A549 (cell line): ENCODE data around the gene MBNL1. TPM values are rescaled to one million over a fixed set of nuclear protein-coding genes. Genes with fewer than 3 reads are reported as not detected.

Experiments used
- ATAC-seq, 2 experiments: fragments of 200-7000 bp in 1 of 2; fragments of >200 bp in 1 of 2; cut with Nextera tagmentation in 1 of 2; cut with Tn5 transposase in 1 of 2; 3 replicates each; pipeline versions ENCODE4 v1.8.0 to v1.9.1; 2018 to 2020; ENCODE audit warnings: mild to moderate bottlenecking in 1 of 2, moderate library complexity in 1 of 2
- CTCF ChIA-PET: fragments of 300-600 bp; sonication (Branson Sonifier 250); formaldehyde crosslinking; extraction: SDS; loops from one replicate; lab custom pipeline; 2021; ENCODE audit warnings: antibody characterized with exemption, inconsistent platforms; lab: Yijun Ruan, JAX
- POLR2A ChIA-PET: fragments of 350-600 bp; formaldehyde crosslinking; extraction: SDS; loops from one replicate; lab custom pipeline; 2021; ENCODE audit warnings: antibody characterized with exemption, inconsistent platforms; lab: Yijun Ruan, JAX
- DNase-seq, 2 experiments: peaks; one replicate each; pipeline versions ENCODE4 v3.0.0 to v3.0.0-alpha.2; 2011 to 2016; ENCODE audit warnings: low read depth in 1 of 2, low spot score in 1 of 2
- FAIRE-seq: peaks from 2 replicates; lab custom pipeline; 2011; peaks lifted over from hg19 to GRCh38; lab: Jason Lieb, UNC
- H3K27ac ChIP-seq, 2 experiments: fragments of >200 bp; sonication (Bioruptor Twin); formaldehyde crosslinking; 3 replicates each; pipeline ENCODE4 v1.5.1; 2016 to 2017
- H3K4me1 ChIP-seq: fragments of >200 bp; sonication (Bioruptor Twin); formaldehyde crosslinking; 3 replicates; pipeline ENCODE4 v1.6.1; 2016
- H3K4me2 ChIP-seq: fragments of >200 bp; sonication (Bioruptor Twin); formaldehyde crosslinking; 3 replicates; pipeline ENCODE4 v1.6.1; 2016
- H3K4me3 ChIP-seq: fragments of >200 bp; sonication (Bioruptor Twin); formaldehyde crosslinking; 3 replicates; pipeline ENCODE4 v1.5.1; 2016
- H3K9me3 ChIP-seq: fragments of >200 bp; sonication (Bioruptor Twin); formaldehyde crosslinking; 3 replicates; pipeline ENCODE4 v1.6.1; 2016
- BHLHE40 ChIP-seq: IDR thresholded peaks from 2 replicates; pipeline ENCODE4 v1.6.1; 2012; ENCODE audit warnings: low read depth, low read length, inconsistent platforms
- EHMT2 ChIP-seq: fragments of 200-600 bp; sonication (generic); IDR thresholded peaks from 2 replicates; pipeline ENCODE4 v1.6.1; 2016; ENCODE audit warnings: antibody characterized with exemption, low read depth, mild to moderate bottlenecking, moderate library complexity
- EP300 ChIP-seq, 2 experiments: fragments of >200 bp; sonication (Bioruptor Twin); formaldehyde crosslinking; IDR thresholded peaks; 2 replicates in 1 of 2; 3 replicates in 1 of 2; pipeline ENCODE4 v1.6.1; 2016 to 2017
- ESRRA ChIP-seq: fragments of 150-350 bp; IDR thresholded peaks from 2 replicates; pipeline ENCODE4 v1.6.1; 2014; ENCODE audit warnings: mild to moderate bottlenecking, low read length, borderline replicate concordance
- GATA3 ChIP-seq: IDR thresholded peaks from 2 replicates; pipeline ENCODE4 v1.6.1; 2012; ENCODE audit warnings: borderline replicate concordance
- HEYL ChIP-seq: fragments of 250-450 bp; sonication (Bioruptor Pico); IDR thresholded peaks from 2 replicates; pipeline ENCODE4 v1.8.0; 2021; ENCODE audit warnings: mild to moderate bottlenecking, moderate library complexity
- HOXB13 ChIP-seq: fragments of 250-450 bp; sonication (Bioruptor Pico); IDR thresholded peaks from 2 replicates; pipeline ENCODE4 v1.5.0; 2020; ENCODE audit warnings: low read depth, mild to moderate bottlenecking, moderate library complexity
- HOXB5 ChIP-seq: fragments of 250-450 bp; sonication (Bioruptor Pico); IDR thresholded peaks from 2 replicates; pipeline ENCODE4 v1.5.0; 2020; ENCODE audit warnings: mild to moderate bottlenecking, moderate library complexity
- JUN ChIP-seq, 2 experiments: fragments of >200 bp; sonication (Bioruptor Twin); formaldehyde crosslinking; IDR thresholded peaks; 2 replicates in 1 of 2; 3 replicates in 1 of 2; pipeline ENCODE4 v1.6.1; 2016 to 2017
- KDM1A ChIP-seq: fragments of 200-600 bp; sonication (generic); IDR thresholded peaks from 2 replicates; pipeline ENCODE4 v1.6.1; 2016; ENCODE audit warnings: low read depth, mild to moderate bottlenecking
- MYC ChIP-seq: IDR thresholded peaks from 2 replicates; pipeline ENCODE4 v1.6.1; 2012; ENCODE audit warnings: mild to moderate bottlenecking, inconsistent platforms, low read length, improper control_type of control experiment, borderline replicate concordance
- NFE2L2 ChIP-seq: fragments of 150-350 bp; conservative IDR thresholded peaks from 2 replicates; pipeline ENCODE4 v1.6.1; 2014; ENCODE audit warnings: low read length
- RAD21 ChIP-seq, 2 experiments: fragments of >200 bp in 1 of 2; sonication (Bioruptor Twin) in 1 of 2; formaldehyde crosslinking in 1 of 2; IDR thresholded peaks in 1 of 2; conservative IDR thresholded peaks in 1 of 2; 2 replicates in 1 of 2; 3 replicates in 1 of 2; pipeline ENCODE4 v1.6.1; 2012 to 2018; ENCODE audit warnings: inconsistent platforms in 1 of 2
- RNF2 ChIP-seq: fragments of 200-600 bp; sonication (generic); IDR thresholded peaks from 2 replicates; pipeline ENCODE4 v1.6.1; 2016; ENCODE audit warnings: low read depth, mild to moderate bottlenecking, antibody characterized with exemption, moderate library complexity, borderline replicate concordance
- SMC3 ChIP-seq: fragments of >200 bp; sonication (Bioruptor Twin); formaldehyde crosslinking; IDR thresholded peaks from 3 replicates; pipeline ENCODE4 v1.6.1; 2018; ENCODE audit warnings: inconsistent platforms
- ZC3H11A ChIP-seq: fragments of 450-650 bp; IDR thresholded peaks from 2 replicates; pipeline ENCODE4 v1.6.1; 2014; ENCODE audit warnings: antibody characterized with exemption, mild to moderate bottlenecking
- ZSCAN20 ChIP-seq: fragments of 250-450 bp; sonication (Bioruptor Pico); IDR thresholded peaks from 2 replicates; pipeline ENCODE4 v1.8.0; 2022; ENCODE audit warnings: mild to moderate bottlenecking, moderate library complexity
- WGBS: methylation state at CpG from one replicate; pipeline ENCODE4 v1.1.6; 2017; ENCODE audit errors: missing lambda C conversion rate; 5-methylcytosine and 5-hydroxymethylcytosine counted together
- polyA plus RNA-seq, 4 experiments: library from polyadenylated mRNA; depleted of rRNA in 3 of 4; stranded (reverse); fragments of >200 nt; fragmentation: RNase III in 1 of 4; extraction: RNeasy Plus Mini Kit Qiagen cat#74134 plus additional on column Dnase treatment in 1 of 4; gene quantifications; 2 replicates in 3 of 4; 3 replicates in 1 of 4; pipeline ENCODE4 v1.2.3, GENCODE V29; 2011 to 2017
- TF ChIP-seq, protein P1 (sequence below): fragments of >200 bp; sonication (Bioruptor Twin); formaldehyde crosslinking; IDR thresholded peaks from 3 replicates; pipeline ENCODE4 v1.5.1; 2016
- TF ChIP-seq, protein P2 (sequence below): fragments of 250-450 bp; sonication (Bioruptor Pico); IDR thresholded peaks from 2 replicates; pipeline ENCODE4 v1.5.0; 2021; ENCODE audit warnings: mild to moderate bottlenecking, moderate library complexity, borderline replicate concordance
- TF ChIP-seq, protein P3 (sequence below): IDR thresholded peaks from 2 replicates; pipeline ENCODE4 v1.6.1; 2012

MBNL1 gene
- polyA plus RNA-seq, 2 of the 4 experiments (the other 2 are of a cell fraction): 60.5 to 92.5 TPM

DNA sequence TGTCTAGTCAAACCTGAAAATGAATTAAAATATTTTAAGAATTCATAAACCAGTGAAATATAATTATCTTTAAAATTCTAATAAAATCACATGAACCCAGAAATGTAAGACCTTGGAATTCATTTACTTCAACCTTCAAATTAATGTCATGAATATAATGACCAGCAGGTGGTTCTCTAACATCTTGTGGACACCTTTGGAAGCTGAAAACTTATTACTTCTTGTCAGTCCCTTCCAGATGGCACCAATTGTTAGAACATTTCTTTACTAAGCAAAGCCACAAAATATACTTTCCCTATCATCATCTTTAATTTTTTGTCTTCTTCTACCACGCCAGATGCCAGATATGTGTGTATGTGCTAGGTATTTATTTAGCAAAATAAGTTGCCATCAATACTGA, 240.0 kb downstream of the MBNL1 start:
- Histone ChIP-seq H3K9me3 (no peaks in the 10 kb centered on the region), H3K4me2 (no peak overlapping the region), H3K27ac (no peak overlapping the region), H3K4me1 (no peaks in the 10 kb centered on the region), H3K4me3 (no peak overlapping the region)
- ATAC-seq (0 out of 6 replicates have a peak, but pooled peaks of 1 of the 2 experiments have one; percentile 44), FAIRE-seq (peak; percentile 51), DNase-seq (peak; percentile 8 to 27)
- peak in 1 of 2 experiments; percentile 34; a peak in 3 of 5 replicates for TF ChIP-seq RAD21 (conservative IDR thresholded peaks at IDR 0.05 in 1 of 2, IDR thresholded peaks at IDR 0.05 in 1 of 2)
- no peak for TF ChIP-seq NFE2L2
- TF ChIP-seq, protein P1, sequence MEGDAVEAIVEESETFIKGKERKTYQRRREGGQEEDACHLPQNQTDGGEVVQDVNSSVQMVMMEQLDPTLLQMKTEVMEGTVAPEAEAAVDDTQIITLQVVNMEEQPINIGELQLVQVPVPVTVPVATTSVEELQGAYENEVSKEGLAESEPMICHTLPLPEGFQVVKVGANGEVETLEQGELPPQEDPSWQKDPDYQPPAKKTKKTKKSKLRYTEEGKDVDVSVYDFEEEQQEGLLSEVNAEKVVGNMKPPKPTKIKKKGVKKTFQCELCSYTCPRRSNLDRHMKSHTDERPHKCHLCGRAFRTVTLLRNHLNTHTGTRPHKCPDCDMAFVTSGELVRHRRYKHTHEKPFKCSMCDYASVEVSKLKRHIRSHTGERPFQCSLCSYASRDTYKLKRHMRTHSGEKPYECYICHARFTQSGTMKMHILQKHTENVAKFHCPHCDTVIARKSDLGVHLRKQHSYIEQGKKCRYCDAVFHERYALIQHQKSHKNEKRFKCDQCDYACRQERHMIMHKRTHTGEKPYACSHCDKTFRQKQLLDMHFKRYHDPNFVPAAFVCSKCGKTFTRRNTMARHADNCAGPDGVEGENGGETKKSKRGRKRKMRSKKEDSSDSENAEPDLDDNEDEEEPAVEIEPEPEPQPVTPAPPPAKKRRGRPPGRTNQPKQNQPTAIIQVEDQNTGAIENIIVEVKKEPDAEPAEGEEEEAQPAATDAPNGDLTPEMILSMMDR: peak; percentile 24; the same call in 1 of the 3 replicates
- TF ChIP-seq SMC3: 0 out of 3 replicates have a peak, but pooled peaks have one; percentile 28
- ChIA-PET POLR2A (no interaction called here), CTCF (interaction anchor here (0.8 to 2.7 kb wide), 2 partner anchors 8 to 65 kb away, joined by 3 to 7 read pairs; no protein-coding TSS in a partner anchor)
- WGBS: 42% methylated on average over 1 of the region's 1 CpG

DNA sequence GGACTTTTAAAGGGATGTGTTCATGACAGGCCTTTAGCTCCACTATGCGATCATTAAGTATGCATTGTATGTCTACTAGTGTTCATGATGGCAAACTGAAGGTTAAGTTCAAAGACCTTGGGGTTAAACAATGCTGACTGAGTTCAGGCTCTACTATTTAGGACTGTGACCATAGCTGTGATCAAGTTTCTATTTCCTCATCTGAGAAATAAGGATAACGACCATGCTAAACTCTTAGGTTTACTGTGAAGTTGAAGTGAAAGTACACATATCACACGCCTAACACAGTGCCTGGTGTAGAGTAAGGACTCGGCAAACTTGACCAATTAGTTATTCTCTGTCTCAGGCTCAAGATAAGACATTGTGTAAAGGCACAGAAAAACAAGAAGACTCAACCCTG, 243.2 kb downstream of the MBNL1 start:
- ChIA-PET POLR2A (no interaction called here), CTCF (no interaction called here)
- DNase-seq (no peak), ATAC-seq (no peak), FAIRE-seq (no peak)
- Histone ChIP-seq H3K4me3 (no peak overlapping the region), H3K27ac (no peak overlapping the region), H3K4me1 (no peaks in the 10 kb centered on the region), H3K9me3 (no peaks in the 10 kb centered on the region), H3K4me2 (no peak overlapping the region)
- TF ChIP-seq ESRRA (no peak), JUN (IDR thresholded peaks at IDR 0.05) (no peak), GATA3 (no peak), HOXB5 (CRISPR knock-in tag) (no peak), EHMT2 (no peak), HOXB13 (CRISPR knock-in tag) (no peak), MYC (no peak), BHLHE40 (no peak), SMC3 (no peak), KDM1A (no peak), ZC3H11A (no peak), RNF2 (no peak), HEYL (CRISPR knock-in tag) (no peak), ZSCAN20 (CRISPR knock-in tag) (no peak), EP300 (IDR thresholded peaks at IDR 0.05) (no peak)
- TF ChIP-seq, protein P2, sequence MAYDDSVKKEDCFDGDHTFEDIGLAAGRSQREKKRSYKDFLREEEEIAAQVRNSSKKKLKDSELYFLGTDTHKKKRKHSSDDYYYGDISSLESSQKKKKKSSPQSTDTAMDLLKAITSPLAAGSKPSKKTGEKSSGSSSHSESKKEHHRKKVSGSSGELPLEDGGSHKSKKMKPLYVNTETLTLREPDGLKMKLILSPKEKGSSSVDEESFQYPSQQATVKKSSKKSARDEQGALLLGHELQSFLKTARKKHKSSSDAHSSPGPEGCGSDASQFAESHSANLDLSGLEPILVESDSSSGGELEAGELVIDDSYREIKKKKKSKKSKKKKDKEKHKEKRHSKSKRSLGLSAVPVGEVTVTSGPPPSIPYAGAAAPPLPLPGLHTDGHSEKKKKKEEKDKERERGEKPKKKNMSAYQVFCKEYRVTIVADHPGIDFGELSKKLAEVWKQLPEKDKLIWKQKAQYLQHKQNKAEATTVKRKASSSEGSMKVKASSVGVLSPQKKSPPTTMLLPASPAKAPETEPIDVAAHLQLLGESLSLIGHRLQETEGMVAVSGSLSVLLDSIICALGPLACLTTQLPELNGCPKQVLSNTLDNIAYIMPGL: no peak
- TF ChIP-seq, protein P3, sequence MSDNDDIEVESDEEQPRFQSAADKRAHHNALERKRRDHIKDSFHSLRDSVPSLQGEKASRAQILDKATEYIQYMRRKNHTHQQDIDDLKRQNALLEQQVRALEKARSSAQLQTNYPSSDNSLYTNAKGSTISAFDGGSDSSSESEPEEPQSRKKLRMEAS: no peak
- WGBS: 81% methylated on average over 4 of the region's 4 CpGs
